GM23338 (cell line): ENCODE measurements around the gene SH3RF3. TPM values are rescaled to one million over a fixed set of nuclear protein-coding genes. Genes with fewer than 3 reads are reported as not detected.
A peak's percentile ranks its signal among the peaks of the same experiment; 100 is the strongest.

ENCODE experiments used
- ATAC-seq: fragments of 200-7000 bp; cut with Tn5 transposase; 3 replicates; pipeline ENCODE4 v1.9.1; 2020
- DNase-seq: peaks from one replicate; pipeline ENCODE4 v3.0.0-alpha.2; 2015; ENCODE audit warnings: low spot score
- H2AFZ ChIP-seq: fragments of 200-600 bp; sonication (generic); 2 replicates; pipeline ENCODE4 v1.8.0; 2016; ENCODE audit warnings: antibody characterized with exemption, mild to moderate bottlenecking, moderate library complexity
- H3F3A ChIP-seq: fragments of 200-600 bp; sonication (generic); replicated peaks from 2 replicates; pipeline ENCODE4 v1.8.0; 2017; ENCODE audit warnings: antibody characterized with exemption, mixed run types, low read depth
- H3K27ac ChIP-seq: fragments of 200-600 bp; sonication (generic); 2 replicates; pipeline ENCODE4 v1.6.1; 2016; ENCODE audit warnings: low read depth
- H3K27me3 ChIP-seq: fragments of 200-600 bp; sonication (generic); 2 replicates; pipeline ENCODE4 v1.8.0; 2016; ENCODE audit warnings: mild to moderate bottlenecking, mixed run types, moderate library complexity; ENCODE audit not compliant: insufficient read depth
- H3K36me3 ChIP-seq: fragments of 200-600 bp; sonication (generic); 2 replicates; pipeline ENCODE4 v1.8.0; 2016; ENCODE audit warnings: mild to moderate bottlenecking; ENCODE audit not compliant: insufficient read depth
- H3K4me1 ChIP-seq: fragments of 200-600 bp; sonication (generic); 2 replicates; pipeline ENCODE4 v1.8.0; 2016; ENCODE audit warnings: mild to moderate bottlenecking, moderate library complexity; ENCODE audit not compliant: insufficient read depth
- H3K4me2 ChIP-seq: fragments of 200-600 bp; sonication (generic); 2 replicates; pipeline ENCODE4 v1.7.1; 2017; ENCODE audit warnings: mixed run types
- H3K4me3 ChIP-seq: fragments of 200-600 bp; sonication (generic); 2 replicates; pipeline ENCODE4 v1.6.1; 2016; ENCODE audit warnings: mixed run types
- H3K79me2 ChIP-seq: fragments of 200-600 bp; sonication (generic); replicated peaks from 2 replicates; pipeline ENCODE4 v1.8.0; 2017; ENCODE audit warnings: mild to moderate bottlenecking; ENCODE audit not compliant: insufficient read depth
- H3K9me2 ChIP-seq: fragments of 200-600 bp; sonication (generic); 2 replicates; pipeline ENCODE4 v1.8.0; 2017; ENCODE audit not compliant: insufficient read depth
- H4K20me1 ChIP-seq: fragments of 200-600 bp; sonication (generic); replicated peaks from 2 replicates; pipeline ENCODE4 v1.8.0; 2017; ENCODE audit warnings: mild to moderate bottlenecking; ENCODE audit not compliant: insufficient read depth
- H3K27ac Mint-ChIP-seq: 2 replicates; pipeline ENCODE4 v1.8.0; 2020; ENCODE audit warnings: inconsistent platforms, mild to moderate bottlenecking, moderate library complexity, mixed read lengths
- H3K27me3 Mint-ChIP-seq: 3 replicates; pipeline ENCODE4 v1.8.0; 2022; ENCODE audit warnings: low read depth, mild to moderate bottlenecking, moderate library complexity, mixed read lengths, inconsistent platforms; ENCODE audit not compliant: insufficient read depth, poor library complexity
- H3K36me3 Mint-ChIP-seq: 3 replicates; pipeline ENCODE4 v1.8.0; 2021; ENCODE audit warnings: low read depth, mild to moderate bottlenecking, inconsistent platforms, moderate library complexity, mixed read lengths
- H3K4me1 Mint-ChIP-seq: 3 replicates; pipeline ENCODE4 v1.8.0; 2020; ENCODE audit warnings: mild to moderate bottlenecking, inconsistent platforms, mixed read lengths
- H3K4me3 Mint-ChIP-seq: 3 replicates; pipeline ENCODE4 v1.8.0; 2021; ENCODE audit warnings: moderate library complexity, mild to moderate bottlenecking, inconsistent platforms, mixed read lengths
- H3K9me3 Mint-ChIP-seq: 3 replicates; pipeline ENCODE4 v1.8.0; 2020; ENCODE audit warnings: moderate library complexity, mild to moderate bottlenecking, inconsistent platforms, mixed read lengths
- CREB1 ChIP-seq: fragments of 250-450 bp; sonication (Bioruptor Pico); IDR thresholded peaks from 2 replicates; pipeline ENCODE4 v1.5.0; 2020; ENCODE audit warnings: low read depth, mild to moderate bottlenecking, moderate library complexity
- EZH2 ChIP-seq: fragments of 200-600 bp; sonication (generic); IDR thresholded peaks from one replicate; pipeline ENCODE4 v1.8.0; 2017; ENCODE audit warnings: antibody characterized with exemption, mild to moderate bottlenecking, low read depth; ENCODE audit not compliant: unreplicated experiment
- EZH2phosphoT487 ChIP-seq: fragments of 200-600 bp; sonication (generic); IDR thresholded peaks from one replicate; pipeline ENCODE4 v1.8.1; 2018; ENCODE audit warnings: antibody characterized with exemption; ENCODE audit not compliant: unreplicated experiment
- JUNB ChIP-seq: IDR thresholded peaks from one replicate; pipeline ENCODE4 v1.6.1; 2016; ENCODE audit warnings: antibody characterized with exemption; ENCODE audit not compliant: unreplicated experiment
- NANOG ChIP-seq: IDR thresholded peaks from 2 replicates; pipeline ENCODE4 v1.6.1; 2016; ENCODE audit warnings: antibody characterized with exemption, borderline replicate concordance
- POLR2AphosphoS5 ChIP-seq: IDR thresholded peaks from 2 replicates; pipeline ENCODE4 v1.6.1; 2016; ENCODE audit warnings: antibody characterized with exemption, low read depth
- STAT1 ChIP-seq: IDR thresholded peaks from one replicate; pipeline ENCODE4 v1.6.1; 2016; ENCODE audit warnings: antibody characterized with exemption; ENCODE audit not compliant: unreplicated experiment
- ZNF114 ChIP-seq: fragments of 250-450 bp; sonication (Bioruptor Pico); IDR thresholded peaks from 2 replicates; pipeline ENCODE4 v1.5.0; 2020; ENCODE audit warnings: mild to moderate bottlenecking, moderate library complexity
- ZNF331 ChIP-seq: fragments of 250-450 bp; sonication (Bioruptor Pico); IDR thresholded peaks from 2 replicates; pipeline ENCODE4 v1.5.0; 2020; ENCODE audit warnings: low read depth, mild to moderate bottlenecking, moderate library complexity
- polyA plus RNA-seq: library from polyadenylated mRNA; unstranded; fragments of >200 nt; fragmentation: Nextera tagmentation; extraction: Ambion mirVana; gene quantifications from 2 replicates; pipeline ENCODE4 v1.2.1, GENCODE V29; 2016
- total RNA-seq: library from RNA; depleted of rRNA; stranded (reverse); fragments of >200 nt; shearing (Covaris generic); gene quantifications from 2 replicates; pipeline ENCODE4 v1.2.3, GENCODE V29; 2014
- TF ChIP-seq, protein P1 (sequence below): IDR thresholded peaks from one replicate; pipeline ENCODE4 v1.6.1; 2018; ENCODE audit warnings: antibody characterized with exemption; ENCODE audit not compliant: unreplicated experiment
- TF ChIP-seq, protein P2 (sequence below), 2 experiments: fragments of 200-600 bp in 1 of 2; sonication (generic) in 1 of 2; conservative IDR thresholded peaks; 2 replicates each; pipeline versions ENCODE4 v1.5.1 to v1.6.1; 2016 to 2017; ENCODE audit warnings: antibody characterized with exemption in 2 of 2, low read depth in 2 of 2, mild to moderate bottlenecking in 2 of 2, moderate library complexity in 1 of 2
- TF ChIP-seq, protein P3 (sequence below): IDR thresholded peaks from 2 replicates; pipeline ENCODE4 v1.6.1; 2016; ENCODE audit warnings: antibody characterized with exemption
- TF ChIP-seq, protein P4 (sequence below): fragments of 250-450 bp; sonication (Bioruptor Pico); IDR thresholded peaks from 2 replicates; pipeline ENCODE4 v1.5.0; 2020; ENCODE audit warnings: mild to moderate bottlenecking, moderate library complexity

The SH3RF3 gene
- total and polyA plus RNA-seq, 2 experiments from 2014 or later: 0.11 to 0.63 TPM

DNA sequence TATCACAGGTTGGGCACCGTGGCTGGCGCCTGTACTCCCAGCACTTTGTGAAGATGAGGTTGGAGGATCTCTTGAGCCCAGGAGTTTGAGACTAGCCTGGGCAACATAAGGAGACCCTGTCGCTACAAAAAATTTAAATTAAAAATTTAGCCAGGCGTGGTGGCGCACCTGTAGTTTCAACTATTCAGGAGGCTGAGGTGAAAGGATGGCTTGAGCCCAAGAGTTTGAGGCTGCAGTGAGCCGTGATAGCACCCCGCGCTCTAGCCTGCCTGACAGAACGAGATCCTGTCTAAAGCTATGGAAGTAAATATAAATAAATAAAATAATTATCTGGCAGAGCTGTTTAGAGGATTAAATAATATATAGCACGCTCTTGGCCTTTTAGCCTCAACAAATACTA is 1.4 kb upstream of the SH3RF3 start:
- no peak overlapping the region for H3K27ac Mint-ChIP-seq
- peak overlapping the region; percentile 67 for H3K4me3 Mint-ChIP-seq
- peaks cover 30% of the 10 kb centered on the region for H3K27me3 Mint-ChIP-seq
- H3K9me3 Mint-ChIP-seq: peaks cover 4% of the 10 kb centered on the region; the same call in 1 of the 3 replicates
- H3K4me1 ChIP-seq: peaks cover 4% of the 10 kb centered on the region; the same call in 1 of the 2 replicates
- no peaks in the 10 kb centered on the region for H3K36me3 ChIP-seq
- H3K27me3 ChIP-seq: peaks cover 56% of the 10 kb centered on the region
- peak overlapping the region; percentile 90 for H3K4me2 ChIP-seq
- H3K27ac ChIP-seq: no peak overlapping the region
- H4K20me1 ChIP-seq: 0 out of 2 replicates have a peak, but pooled peaks cover 7% of the 10 kb centered on the region
- H3K79me2 ChIP-seq: no peaks in the 10 kb centered on the region
- no peaks in the 10 kb centered on the region for H3K9me2 ChIP-seq
- H3K4me3 ChIP-seq: peak overlapping the region; percentile 68
- no peaks in the 10 kb centered on the region for H3F3A ChIP-seq
- DNase-seq (no peak), ATAC-seq (no peak)
- no peak for TF ChIP-seq POLR2AphosphoS5
- no peak for TF ChIP-seq JUNB
- TF ChIP-seq EZH2: no peak
- TF ChIP-seq, protein P1, sequence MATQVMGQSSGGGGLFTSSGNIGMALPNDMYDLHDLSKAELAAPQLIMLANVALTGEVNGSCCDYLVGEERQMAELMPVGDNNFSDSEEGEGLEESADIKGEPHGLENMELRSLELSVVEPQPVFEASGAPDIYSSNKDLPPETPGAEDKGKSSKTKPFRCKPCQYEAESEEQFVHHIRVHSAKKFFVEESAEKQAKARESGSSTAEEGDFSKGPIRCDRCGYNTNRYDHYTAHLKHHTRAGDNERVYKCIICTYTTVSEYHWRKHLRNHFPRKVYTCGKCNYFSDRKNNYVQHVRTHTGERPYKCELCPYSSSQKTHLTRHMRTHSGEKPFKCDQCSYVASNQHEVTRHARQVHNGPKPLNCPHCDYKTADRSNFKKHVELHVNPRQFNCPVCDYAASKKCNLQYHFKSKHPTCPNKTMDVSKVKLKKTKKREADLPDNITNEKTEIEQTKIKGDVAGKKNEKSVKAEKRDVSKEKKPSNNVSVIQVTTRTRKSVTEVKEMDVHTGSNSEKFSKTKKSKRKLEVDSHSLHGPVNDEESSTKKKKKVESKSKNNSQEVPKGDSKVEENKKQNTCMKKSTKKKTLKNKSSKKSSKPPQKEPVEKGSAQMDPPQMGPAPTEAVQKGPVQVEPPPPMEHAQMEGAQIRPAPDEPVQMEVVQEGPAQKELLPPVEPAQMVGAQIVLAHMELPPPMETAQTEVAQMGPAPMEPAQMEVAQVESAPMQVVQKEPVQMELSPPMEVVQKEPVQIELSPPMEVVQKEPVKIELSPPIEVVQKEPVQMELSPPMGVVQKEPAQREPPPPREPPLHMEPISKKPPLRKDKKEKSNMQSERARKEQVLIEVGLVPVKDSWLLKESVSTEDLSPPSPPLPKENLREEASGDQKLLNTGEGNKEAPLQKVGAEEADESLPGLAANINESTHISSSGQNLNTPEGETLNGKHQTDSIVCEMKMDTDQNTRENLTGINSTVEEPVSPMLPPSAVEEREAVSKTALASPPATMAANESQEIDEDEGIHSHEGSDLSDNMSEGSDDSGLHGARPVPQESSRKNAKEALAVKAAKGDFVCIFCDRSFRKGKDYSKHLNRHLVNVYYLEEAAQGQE: no peak
- TF ChIP-seq STAT1: no peak
- no peak for TF ChIP-seq ZNF114 (CRISPR knock-in tag)
- TF ChIP-seq ZNF331 (CRISPR knock-in tag): no peak
- no peak for TF ChIP-seq EZH2phosphoT487
- TF ChIP-seq, protein P2, sequence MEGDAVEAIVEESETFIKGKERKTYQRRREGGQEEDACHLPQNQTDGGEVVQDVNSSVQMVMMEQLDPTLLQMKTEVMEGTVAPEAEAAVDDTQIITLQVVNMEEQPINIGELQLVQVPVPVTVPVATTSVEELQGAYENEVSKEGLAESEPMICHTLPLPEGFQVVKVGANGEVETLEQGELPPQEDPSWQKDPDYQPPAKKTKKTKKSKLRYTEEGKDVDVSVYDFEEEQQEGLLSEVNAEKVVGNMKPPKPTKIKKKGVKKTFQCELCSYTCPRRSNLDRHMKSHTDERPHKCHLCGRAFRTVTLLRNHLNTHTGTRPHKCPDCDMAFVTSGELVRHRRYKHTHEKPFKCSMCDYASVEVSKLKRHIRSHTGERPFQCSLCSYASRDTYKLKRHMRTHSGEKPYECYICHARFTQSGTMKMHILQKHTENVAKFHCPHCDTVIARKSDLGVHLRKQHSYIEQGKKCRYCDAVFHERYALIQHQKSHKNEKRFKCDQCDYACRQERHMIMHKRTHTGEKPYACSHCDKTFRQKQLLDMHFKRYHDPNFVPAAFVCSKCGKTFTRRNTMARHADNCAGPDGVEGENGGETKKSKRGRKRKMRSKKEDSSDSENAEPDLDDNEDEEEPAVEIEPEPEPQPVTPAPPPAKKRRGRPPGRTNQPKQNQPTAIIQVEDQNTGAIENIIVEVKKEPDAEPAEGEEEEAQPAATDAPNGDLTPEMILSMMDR (conservative IDR thresholded peaks at IDR 0.05; ENCODE audit: low read depth in 2 of 2): no peak
- TF ChIP-seq CREB1: no peak
- TF ChIP-seq, protein P3, sequence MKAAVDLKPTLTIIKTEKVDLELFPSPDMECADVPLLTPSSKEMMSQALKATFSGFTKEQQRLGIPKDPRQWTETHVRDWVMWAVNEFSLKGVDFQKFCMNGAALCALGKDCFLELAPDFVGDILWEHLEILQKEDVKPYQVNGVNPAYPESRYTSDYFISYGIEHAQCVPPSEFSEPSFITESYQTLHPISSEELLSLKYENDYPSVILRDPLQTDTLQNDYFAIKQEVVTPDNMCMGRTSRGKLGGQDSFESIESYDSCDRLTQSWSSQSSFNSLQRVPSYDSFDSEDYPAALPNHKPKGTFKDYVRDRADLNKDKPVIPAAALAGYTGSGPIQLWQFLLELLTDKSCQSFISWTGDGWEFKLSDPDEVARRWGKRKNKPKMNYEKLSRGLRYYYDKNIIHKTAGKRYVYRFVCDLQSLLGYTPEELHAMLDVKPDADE: no peak
- TF ChIP-seq, protein P4, sequence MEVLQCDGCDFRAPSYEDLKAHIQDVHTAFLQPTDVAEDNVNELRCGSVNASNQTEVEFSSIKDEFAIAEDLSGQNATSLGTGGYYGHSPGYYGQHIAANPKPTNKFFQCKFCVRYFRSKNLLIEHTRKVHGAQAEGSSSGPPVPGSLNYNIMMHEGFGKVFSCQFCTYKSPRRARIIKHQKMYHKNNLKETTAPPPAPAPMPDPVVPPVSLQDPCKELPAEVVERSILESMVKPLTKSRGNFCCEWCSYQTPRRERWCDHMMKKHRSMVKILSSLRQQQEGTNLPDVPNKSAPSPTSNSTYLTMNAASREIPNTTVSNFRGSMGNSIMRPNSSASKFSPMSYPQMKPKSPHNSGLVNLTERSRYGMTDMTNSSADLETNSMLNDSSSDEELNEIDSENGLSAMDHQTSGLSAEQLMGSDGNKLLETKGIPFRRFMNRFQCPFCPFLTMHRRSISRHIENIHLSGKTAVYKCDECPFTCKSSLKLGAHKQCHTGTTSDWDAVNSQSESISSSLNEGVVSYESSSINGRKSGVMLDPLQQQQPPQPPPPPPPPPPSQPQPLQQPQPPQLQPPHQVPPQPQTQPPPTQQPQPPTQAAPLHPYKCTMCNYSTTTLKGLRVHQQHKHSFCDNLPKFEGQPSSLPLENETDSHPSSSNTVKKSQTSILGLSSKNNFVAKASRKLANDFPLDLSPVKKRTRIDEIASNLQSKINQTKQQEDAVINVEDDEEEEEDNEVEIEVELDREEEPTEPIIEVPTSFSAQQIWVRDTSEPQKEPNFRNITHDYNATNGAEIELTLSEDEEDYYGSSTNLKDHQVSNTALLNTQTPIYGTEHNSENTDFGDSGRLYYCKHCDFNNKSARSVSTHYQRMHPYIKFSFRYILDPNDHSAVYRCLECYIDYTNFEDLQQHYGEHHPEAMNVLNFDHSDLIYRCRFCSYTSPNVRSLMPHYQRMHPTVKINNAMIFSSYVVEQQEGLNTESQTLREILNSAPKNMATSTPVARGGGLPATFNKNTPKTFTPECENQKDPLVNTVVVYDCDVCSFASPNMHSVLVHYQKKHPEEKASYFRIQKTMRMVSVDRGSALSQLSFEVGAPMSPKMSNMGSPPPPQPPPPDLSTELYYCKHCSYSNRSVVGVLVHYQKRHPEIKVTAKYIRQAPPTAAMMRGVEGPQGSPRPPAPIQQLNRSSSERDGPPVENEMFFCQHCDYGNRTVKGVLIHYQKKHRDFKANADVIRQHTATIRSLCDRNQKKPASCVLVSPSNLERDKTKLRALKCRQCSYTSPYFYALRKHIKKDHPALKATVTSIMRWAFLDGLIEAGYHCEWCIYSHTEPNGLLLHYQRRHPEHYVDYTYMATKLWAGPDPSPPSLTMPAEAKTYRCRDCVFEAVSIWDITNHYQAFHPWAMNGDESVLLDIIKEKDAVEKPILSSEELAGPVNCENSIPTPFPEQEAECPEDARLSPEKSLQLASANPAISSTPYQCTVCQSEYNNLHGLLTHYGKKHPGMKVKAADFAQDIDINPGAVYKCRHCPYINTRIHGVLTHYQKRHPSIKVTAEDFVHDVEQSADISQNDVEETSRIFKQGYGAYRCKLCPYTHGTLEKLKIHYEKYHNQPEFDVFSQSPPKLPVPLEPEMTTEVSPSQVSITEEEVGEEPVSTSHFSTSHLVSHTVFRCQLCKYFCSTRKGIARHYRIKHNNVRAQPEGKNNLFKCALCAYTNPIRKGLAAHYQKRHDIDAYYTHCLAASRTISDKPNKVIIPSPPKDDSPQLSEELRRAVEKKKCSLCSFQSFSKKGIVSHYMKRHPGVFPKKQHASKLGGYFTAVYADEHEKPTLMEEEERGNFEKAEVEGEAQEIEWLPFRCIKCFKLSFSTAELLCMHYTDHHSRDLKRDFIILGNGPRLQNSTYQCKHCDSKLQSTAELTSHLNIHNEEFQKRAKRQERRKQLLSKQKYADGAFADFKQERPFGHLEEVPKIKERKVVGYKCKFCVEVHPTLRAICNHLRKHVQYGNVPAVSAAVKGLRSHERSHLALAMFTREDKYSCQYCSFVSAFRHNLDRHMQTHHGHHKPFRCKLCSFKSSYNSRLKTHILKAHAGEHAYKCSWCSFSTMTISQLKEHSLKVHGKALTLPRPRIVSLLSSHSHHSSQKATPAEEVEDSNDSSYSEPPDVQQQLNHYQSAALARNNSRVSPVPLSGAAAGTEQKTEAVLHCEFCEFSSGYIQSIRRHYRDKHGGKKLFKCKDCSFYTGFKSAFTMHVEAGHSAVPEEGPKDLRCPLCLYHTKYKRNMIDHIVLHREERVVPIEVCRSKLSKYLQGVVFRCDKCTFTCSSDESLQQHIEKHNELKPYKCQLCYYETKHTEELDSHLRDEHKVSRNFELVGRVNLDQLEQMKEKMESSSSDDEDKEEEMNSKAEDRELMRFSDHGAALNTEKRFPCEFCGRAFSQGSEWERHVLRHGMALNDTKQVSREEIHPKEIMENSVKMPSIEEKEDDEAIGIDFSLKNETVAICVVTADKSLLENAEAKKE (CRISPR knock-in tag): no peak
- no peak for TF ChIP-seq NANOG
- 0 out of 2 replicates have a peak overlapping the region, but pooled peaks have one; percentile 24 for H2AFZ ChIP-seq
- peaks cover 12% of the 10 kb centered on the region for H3K4me1 Mint-ChIP-seq
- no peaks in the 10 kb centered on the region; the same call in 2 of the 3 replicates for H3K36me3 Mint-ChIP-seq
